ENCODE results near the gene TTLL9. TPM values are rescaled to one million over a fixed set of nuclear protein-coding genes. Genes with fewer than 3 reads are reported as not detected.

Gene TTLL9
- total RNA-seq, 4 donors from 2014 or later = 0.40 to 1.5 (median 1.2) TPM

GRCh38 chr20:31860390-31861134 lies 9.9 kb upstream of the TTLL9 start:
- Histone ChIP-seq H3K9me3 (no peaks in the 10 kb centered on the region), H3K27ac (no peak overlapping the region), H3K27me3 (no peaks in the 10 kb centered on the region), H3K4me1 (peaks cover 10 to 19% of the 10 kb centered on the region in 2 donors), H3K4me3 (replicated peaks in 1 of 3) (peak overlapping the region in 1 of 3 donors; percentile 46), H3K36me3 (no peaks in the 10 kb centered on the region)
- DNase-seq = peak; percentile 40 to 41
- TF ChIP-seq POLR2A (IDR thresholded peaks at IDR 0.05) = no peak
- no peak for TF ChIP-seq CTCF (IDR thresholded peaks at IDR 0.05)
- 8 to 12% methylated on average over 12 to 15 of the region's 15 CpGs for WGBS, 2 donors
- intact Hi-C loops (cut with DNase I) = no loop called here

DNA sequence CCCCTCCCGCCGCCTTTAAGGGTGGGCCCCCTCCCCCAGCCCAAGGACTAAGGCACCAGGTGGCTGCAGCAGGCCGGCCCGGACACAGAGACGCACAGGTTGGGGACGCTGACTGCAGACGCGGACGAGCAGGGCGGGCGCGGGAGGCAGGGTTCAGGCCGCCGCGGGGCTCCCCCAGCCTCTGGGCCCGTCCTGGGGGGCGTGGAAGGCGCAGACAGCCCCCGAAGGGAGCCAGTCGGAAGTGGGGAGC lies 9.4 kb upstream of the TTLL9 start:
- no peak overlapping the region for H3K27ac ChIP-seq
- intact Hi-C loops (cut with DNase I) = no loop called here
- peak in 1 of 2 donors; percentile 14 for DNase-seq
- H3K9me3 ChIP-seq = no peaks in the 10 kb centered on the region
- TF ChIP-seq CTCF (IDR thresholded peaks at IDR 0.05) (no peak), POLR2A (IDR thresholded peaks at IDR 0.05) (no peak)
- peak overlapping the region in 2 of 3 donors; percentile 22 to 46 for H3K4me3 ChIP-seq (replicated peaks in 1 of 3)
- 0% methylated on average over 8 of the region's 20 CpGs; no CpG with 5 or more reads in 1 of the 2 donors for WGBS, 2 donors
- no peaks in the 10 kb centered on the region for H3K27me3 ChIP-seq
- peaks cover 10 to 19% of the 10 kb centered on the region in 2 donors for H3K4me1 ChIP-seq
- H3K36me3 ChIP-seq = no peaks in the 10 kb centered on the region

DNA sequence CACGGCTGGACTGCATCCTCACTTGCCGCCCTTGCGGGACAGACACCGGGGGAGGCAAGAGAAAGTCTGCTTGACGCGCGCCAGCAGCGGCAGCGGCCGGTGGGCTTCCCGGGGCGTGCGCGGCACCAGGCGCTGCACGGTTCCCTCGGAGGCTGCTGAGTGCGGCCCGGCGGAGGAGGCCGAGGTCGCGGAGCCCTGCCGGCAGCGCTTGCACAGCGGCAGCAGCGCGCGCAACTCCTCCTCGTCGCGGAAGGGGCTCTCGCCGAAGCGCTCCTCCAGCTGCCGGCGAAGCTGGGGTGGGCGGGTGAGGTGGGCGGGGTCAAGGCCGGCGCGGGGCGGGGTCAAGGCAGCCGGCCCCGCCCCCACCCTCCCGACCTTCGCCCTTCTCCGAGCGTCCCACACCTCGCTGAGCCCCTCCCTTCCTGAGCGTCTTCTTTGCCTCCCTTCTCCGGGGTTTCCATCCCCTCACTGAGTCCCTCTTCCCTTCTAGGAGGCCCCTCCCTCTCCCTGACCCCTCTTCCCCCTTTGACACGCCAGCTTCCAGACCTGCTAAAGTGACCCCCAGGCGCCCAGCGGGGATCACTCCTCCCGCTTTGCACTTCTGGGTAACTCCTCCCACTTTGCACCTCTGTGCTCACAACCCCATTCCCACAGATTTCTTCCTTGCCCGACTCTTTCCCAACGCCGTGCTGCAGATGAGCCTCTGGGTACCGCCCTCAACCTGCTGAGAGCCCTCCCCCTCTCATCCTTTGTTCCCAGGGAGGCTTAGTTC lies 8.9 kb upstream of the TTLL9 start:
- Histone ChIP-seq H3K27me3 (no peaks in the 10 kb centered on the region), H3K27ac (no peak overlapping the region)
- peak; percentile 54 to 60 for DNase-seq

GRCh38 chr20:31862157-31862470 lies 8.3 kb upstream of the TTLL9 start:
- Histone ChIP-seq H3K4me1 (peaks cover 10 to 19% of the 10 kb centered on the region in 2 donors), H3K36me3 (no peaks in the 10 kb centered on the region), H3K27me3 (no peaks in the 10 kb centered on the region), H3K9me3 (no peaks in the 10 kb centered on the region), H3K27ac (no peak overlapping the region), H3K4me3 (replicated peaks in 1 of 3) (no peak overlapping the region)
- intact Hi-C loops (cut with DNase I) = no loop called here
- no peak for TF ChIP-seq CTCF (IDR thresholded peaks at IDR 0.05)
- WGBS, 2 donors = 74 to 82% methylated on average over 5 of the region's 5 CpGs
- no peak for DNase-seq

More for the DNA sequence above, 8.9 kb upstream of the TTLL9 start:
- peaks cover 10 to 19% of the 10 kb centered on the region in 2 donors for H3K4me1 ChIP-seq
- WGBS, 2 donors = 13 to 17% methylated on average over 21 to 28 of the region's 60 CpGs
- TF ChIP-seq CTCF (IDR thresholded peaks at IDR 0.05) (no peak), POLR2A (IDR thresholded peaks at IDR 0.05) (no peak)
- H3K9me3 ChIP-seq = no peaks in the 10 kb centered on the region
- H3K36me3 ChIP-seq = no peaks in the 10 kb centered on the region
- intact Hi-C loops (cut with DNase I) = no loop called here
- peak overlapping the region in 2 of 3 donors; percentile 22 to 46 for H3K4me3 ChIP-seq (replicated peaks in 1 of 3)

DNA sequence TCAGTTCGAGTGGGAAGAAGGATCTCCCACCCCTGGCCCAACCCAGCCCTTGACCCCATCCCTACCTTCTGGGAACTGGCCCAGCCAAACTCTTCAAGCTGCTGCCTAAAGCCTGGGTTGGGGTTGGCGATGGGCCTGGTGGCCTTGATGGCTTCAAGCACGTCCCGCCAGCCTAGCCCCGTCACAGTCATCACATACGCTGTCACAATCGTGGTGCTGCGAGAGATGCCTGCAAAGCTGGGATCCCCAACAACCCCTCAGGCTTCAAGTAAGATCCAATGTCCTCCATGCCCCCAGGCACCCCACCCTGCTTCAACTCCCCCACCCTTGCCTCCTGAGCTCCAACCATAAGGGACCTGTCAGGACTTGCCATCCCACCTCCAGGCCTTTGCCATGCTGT lies 7.9 kb upstream of the TTLL9 start:
- 79 to 91% methylated on average over 7 to 8 of the region's 8 CpGs for WGBS, 2 donors
- H3K36me3 ChIP-seq = no peaks in the 10 kb centered on the region

More for the DNA sequence above, 7.9 kb upstream of the TTLL9 start:
- intact Hi-C loops (cut with DNase I) = no loop called here
- Histone ChIP-seq H3K27ac (no peak overlapping the region), H3K4me3 (replicated peaks in 1 of 3) (no peak overlapping the region), H3K27me3 (no peaks in the 10 kb centered on the region), H3K4me1 (peaks cover 10 to 19% of the 10 kb centered on the region in 2 donors), H3K9me3 (no peaks in the 10 kb centered on the region)
- no peak for TF ChIP-seq CTCF (IDR thresholded peaks at IDR 0.05)
- no peak for TF ChIP-seq POLR2A (IDR thresholded peaks at IDR 0.05)
- no peak for DNase-seq

Measured in thyroid gland (tissue), 4 donors.